Motor neuron (in vitro differentiated cells): Measurements from ENCODE around the gene KLHL7. TPM values are rescaled to one million over a fixed set of nuclear protein-coding genes. Genes with fewer than 3 reads are reported as not detected.
A peak's percentile ranks its signal among the peaks of the same experiment; 100 is the strongest.
"Not testable (repeated sequence)": the region's sequence is repeated elsewhere in the genome, so short reads cannot be mapped to it uniquely, and the experiment has no call there.

ENCODE experiments used
- ATAC-seq, 8 experiments: fragments of 200-7000 bp; cut with Tn5 transposase; replicated peaks in 6 of 8; 2 replicates each; pipeline ENCODE4 v1.8.0; 2021; ENCODE audit warnings: mild to moderate bottlenecking in 8 of 8, moderate library complexity in 8 of 8
- H3K27ac ChIP-seq, 2 donors: fragments of 250-450 bp; sonication (Bioruptor Pico); 2 replicates each; pipeline ENCODE4 v1.9.0; 2021; ENCODE audit warnings: antibody characterized with exemption in 2 of 2, mild to moderate bottlenecking in 2 of 2, moderate library complexity in 1 of 2
- H3K4me1 ChIP-seq, 2 donors: fragments of 250-450 bp; sonication (Bioruptor Pico); replicated peaks in 1 of 2; 2 replicates each; pipeline ENCODE4 v1.6.1; 2021; ENCODE audit warnings: antibody characterized with exemption in 2 of 2, mild to moderate bottlenecking in 2 of 2, moderate library complexity in 1 of 2
- H3K4me3 ChIP-seq, 5 donors: fragments of 250-450 bp; sonication (Bioruptor Pico); 2 replicates each; pipeline ENCODE4 v1.9.0; 2021; ENCODE audit warnings: antibody characterized with exemption in 5 of 5, mild to moderate bottlenecking in 5 of 5, moderate library complexity in 4 of 5
- WGBS, 10 experiments: fragments of 450-650 bp; shearing (Covaris generic); methylation state at CpG; one replicate each; pipeline ENCODE4 v1.0.0; 2022; 5-methylcytosine and 5-hydroxymethylcytosine counted together
- in situ Hi-C, 9 experiments: fragments of 400-800 bp; cut with MboI; loops; one replicate each; pipeline ENCODE4 v1.15.0; 2021; ENCODE audit warnings: low sequenced_read_pairs in 9 of 9, low pct_unique_long_range_greater_than_20kb in 2 of 9; ENCODE audit not compliant: unreplicated experiment in 9 of 9
- total RNA-seq, 8 experiments: library from RNA; unstranded; fragments of 300-600 nt; gene quantifications; 2 replicates each; pipeline versions ENCODE4 v1.2.3 to v1.2.4, GENCODE V29; 2022

Gene KLHL7
- total RNA-seq, 8 experiments from 2014 or later: 26.7 to 82.5 (median 56.7) TPM

GRCh38 chr7:23164846-23165245, 59.3 kb downstream of the KLHL7 start:
- in situ Hi-C loops: no loop called here
- Histone ChIP-seq H3K27ac (no peak overlapping the region), H3K4me1 (no peaks in the 10 kb centered on the region), H3K4me3 (no peak overlapping the region)
- no peak for ATAC-seq
- 80 to 100% (median 97%) methylated on average over 1 to 3 of the region's 3 CpGs; no CpG with 5 or more reads in 2 of the 10 experiments for WGBS, 10 experiments

DNA sequence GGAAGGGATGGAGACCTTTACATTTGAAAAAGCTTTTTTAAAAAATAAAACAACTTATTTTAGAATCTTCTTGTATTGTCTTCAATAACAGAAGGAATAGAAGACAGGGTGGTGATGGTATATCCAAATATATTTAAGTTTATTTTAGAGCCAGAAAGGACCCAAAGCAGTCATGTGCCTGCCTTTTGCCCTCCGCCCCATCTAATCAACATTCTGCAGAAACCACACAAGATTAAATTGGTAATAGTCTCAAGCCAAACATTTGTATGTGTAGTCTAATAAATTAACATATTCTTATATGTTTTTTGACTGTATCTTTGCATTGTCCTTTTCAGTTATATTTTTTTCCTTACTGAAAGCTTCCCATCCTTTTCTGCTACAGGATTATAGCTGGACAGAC, 59.7 kb downstream of the KLHL7 start:
- Histone ChIP-seq H3K4me1 (no peaks in the 10 kb centered on the region), H3K4me3 (no peak overlapping the region), H3K27ac (no peak overlapping the region)
- ATAC-seq: no peak
- in situ Hi-C loops: no loop called here
- 50 to 100% (median 100%) methylated on average over 1 of the region's 1 CpG; no CpG with 5 or more reads in 3 of the 10 experiments for WGBS, 10 experiments

GRCh38 chr7:23167691-23168090, 62.1 kb downstream of the KLHL7 start:
- Histone ChIP-seq H3K4me1 (no peaks in the 10 kb centered on the region), H3K4me3 (no peak overlapping the region), H3K27ac (no peak overlapping the region)
- WGBS, 10 experiments: 67 to 100% (median 95%) methylated on average over 1 to 5 of the region's 5 CpGs
- no peak for ATAC-seq
- in situ Hi-C loops: no loop called here

DNA sequence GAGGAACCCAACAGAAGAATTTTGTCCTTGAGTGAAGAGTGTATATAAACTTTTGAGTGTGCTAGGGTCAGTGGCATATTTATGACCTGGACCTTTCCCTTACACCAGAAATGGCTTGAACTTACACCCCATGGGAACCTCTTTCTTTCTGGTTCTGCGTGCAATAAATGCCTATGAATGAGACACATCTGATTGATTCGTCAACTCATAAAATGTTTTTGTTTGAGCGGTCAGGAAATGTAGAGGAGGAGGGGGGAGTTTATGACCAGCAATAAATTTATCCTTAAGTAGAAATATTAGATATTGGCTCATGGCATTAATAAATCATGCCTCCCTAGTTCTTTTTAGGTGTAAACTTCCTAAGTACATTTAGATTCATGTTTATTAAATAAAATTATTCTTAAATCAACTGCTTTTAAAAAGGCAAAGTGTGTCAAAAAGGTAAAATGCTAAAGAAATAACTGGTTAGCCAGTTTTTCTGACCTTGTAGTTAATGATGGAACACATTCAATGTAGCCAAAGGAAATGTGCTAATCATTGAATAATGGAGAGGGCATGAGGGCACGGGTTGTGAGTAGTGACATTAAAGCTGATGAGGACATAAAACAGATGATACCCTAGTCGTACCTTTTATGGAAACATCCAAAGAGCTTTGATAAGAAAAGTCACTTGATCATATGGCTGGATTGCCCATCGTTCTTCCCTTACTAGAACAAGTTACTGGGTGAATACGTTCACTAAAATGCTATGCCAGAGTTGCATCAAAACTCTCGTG, 62.7 kb downstream of the KLHL7 start:
- no peak for ATAC-seq
- H3K27ac ChIP-seq: no peak overlapping the region
- no peaks in the 10 kb centered on the region for H3K4me1 ChIP-seq
- no peak overlapping the region for H3K4me3 ChIP-seq
- WGBS, 10 experiments: 64 to 95% (median 86%) methylated on average over 1 to 8 of the region's 8 CpGs; no CpG with 5 or more reads in 1 of the 10 experiments
- in situ Hi-C loops: no loop called here

GRCh38 chr7:23175938-23176337, 70.4 kb downstream of the KLHL7 start:
- in situ Hi-C loops: no loop called here
- Histone ChIP-seq H3K4me1 (no peaks in the 10 kb centered on the region), H3K4me3 (no peak overlapping the region), H3K27ac (no peak overlapping the region)
- no peak for ATAC-seq
- WGBS, 10 experiments: 60 to 100% (median 82%) methylated on average over 1 to 2 of the region's 2 CpGs; no CpG with 5 or more reads in 2 of the 10 experiments

DNA sequence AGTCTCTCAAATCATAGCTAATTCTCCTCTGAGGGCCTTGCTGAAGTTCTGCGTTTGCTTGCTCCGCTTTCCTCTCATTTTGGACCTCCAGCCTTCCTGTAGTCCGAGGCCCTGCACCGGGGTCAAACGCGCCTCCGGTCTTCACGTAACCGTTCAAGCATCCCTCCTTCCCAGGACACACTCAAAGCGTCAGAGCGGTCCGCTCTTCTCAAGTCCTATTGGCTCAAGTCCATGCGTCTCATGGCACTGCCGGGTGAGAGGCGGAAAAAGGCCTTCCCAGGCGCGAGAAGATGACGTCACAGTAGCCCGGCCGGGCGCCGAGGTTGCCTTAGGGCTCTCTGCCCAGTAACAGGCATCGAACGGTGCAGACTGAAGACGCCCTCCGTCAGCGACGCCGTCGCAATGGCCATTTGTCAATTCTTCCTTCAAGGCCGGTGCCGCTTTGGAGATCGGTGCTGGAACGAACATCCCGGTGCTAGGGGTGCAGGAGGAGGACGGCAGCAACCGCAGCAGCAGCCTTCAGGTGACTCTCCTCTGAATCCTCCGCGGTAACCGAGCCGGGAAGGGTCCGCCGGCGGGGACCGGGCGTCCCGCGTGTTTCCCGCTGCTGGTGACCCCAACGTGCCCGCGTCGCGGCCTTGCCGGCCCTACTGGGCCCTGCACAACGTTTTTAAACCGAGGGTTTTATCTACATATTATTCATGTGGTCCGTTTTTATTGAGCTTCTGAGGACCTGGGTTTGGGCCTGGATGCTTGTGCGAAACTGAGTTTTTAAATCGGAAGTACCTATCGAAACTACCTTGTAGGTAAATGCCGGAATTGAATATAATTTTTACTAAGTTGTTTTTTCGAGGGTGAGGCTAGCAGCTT, 76.3 kb downstream of the KLHL7 start, which contains the start of gene NUP42:
Gene NUP42, plus strand, starts transcription at position 365 of the 870 bp plus-strand sequence. Its CDS starts 38 bp downstream, at position 403.
- 0 to 3% (median 0%) methylated on average over 2 to 33 of the region's 63 CpGs for WGBS, 10 experiments
- in situ Hi-C loops: no loop called here
- Histone ChIP-seq H3K27ac (peak within 1 kb of the TSS; percentile 83 to 89), H3K4me3 (peak within 1 kb of the TSS; percentile 66 to 85 (median 78)), H3K4me1 (peaks cover 5 to 13% of the 10 kb centered on the region in 2 donors)
- ATAC-seq: peak; percentile 93 to 99 (median 98)

- in situ Hi-C loops: no loop called here
- H3K4me3 ChIP-seq: peak overlapping the region; percentile 66 to 85 (median 78)
- H3K4me1 ChIP-seq: peaks cover 5 to 13% of the 10 kb centered on the region in 2 donors
- 43 to 96% (median 84%) methylated on average over 1 to 18 of the region's 20 CpGs for WGBS, 10 experiments
- no peak for ATAC-seq
- no peak overlapping the region for H3K27ac ChIP-seq
Observed at GRCh38 chr7:23183279-23184012, 77.9 kb downstream of the KLHL7 start.

- Histone ChIP-seq H3K4me3 (no peak overlapping the region), H3K4me1 (peaks cover 5 to 13% of the 10 kb centered on the region in 2 donors), H3K27ac (no peak overlapping the region)
- WGBS, 10 experiments: 0 to 100% (median 87%) methylated on average over 1 of the region's 1 CpG; no CpG with 5 or more reads in 2 of the 10 experiments
- ATAC-seq: no peak
- in situ Hi-C loops: no loop called here
Observed at GRCh38 chr7:23184291-23184690, 78.7 kb downstream of the KLHL7 start.

DNA sequence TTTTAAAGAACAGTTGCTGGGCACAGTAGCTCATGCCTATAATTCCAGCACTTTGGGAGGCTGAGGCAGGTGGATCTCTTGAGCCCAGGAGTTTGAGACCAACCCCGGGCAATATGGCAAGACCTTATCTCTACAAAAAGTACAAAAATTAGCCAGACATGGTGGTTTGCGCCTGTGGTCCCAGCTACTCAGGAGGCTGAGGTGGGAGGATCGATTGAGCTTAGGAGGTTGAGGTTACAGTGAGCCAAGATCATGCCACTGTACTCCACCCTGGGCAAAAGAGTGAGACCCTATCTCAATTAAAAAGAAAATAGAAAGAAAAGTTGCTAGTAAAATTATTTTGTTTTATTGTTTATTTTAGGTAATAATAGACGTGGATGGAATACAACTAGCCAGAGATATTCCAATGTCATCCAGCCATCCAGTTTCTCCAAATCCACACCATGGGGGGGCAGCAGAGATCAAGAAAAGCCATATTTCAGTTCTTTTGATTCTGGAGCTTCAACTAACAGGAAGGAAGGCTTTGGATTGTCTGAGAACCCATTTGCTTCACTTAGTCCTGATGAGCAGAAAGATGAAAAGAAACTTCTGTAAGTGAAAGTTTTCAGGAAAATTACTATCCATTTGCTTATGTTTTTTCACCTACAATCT, 79.2 kb downstream of the KLHL7 start:
- no peak overlapping the region for H3K27ac ChIP-seq
- no peak overlapping the region for H3K4me3 ChIP-seq
- ATAC-seq: peak in 2 of 8 experiments; percentile 2 to 5
- 0 to 100% (median 70%) methylated on average over 1 to 4 of the region's 4 CpGs; no CpG with 5 or more reads in 2 of the 10 experiments for WGBS, 10 experiments
- H3K4me1 ChIP-seq: peaks cover 5 to 13% of the 10 kb centered on the region in 2 donors
- in situ Hi-C loops: no loop called here

DNA sequence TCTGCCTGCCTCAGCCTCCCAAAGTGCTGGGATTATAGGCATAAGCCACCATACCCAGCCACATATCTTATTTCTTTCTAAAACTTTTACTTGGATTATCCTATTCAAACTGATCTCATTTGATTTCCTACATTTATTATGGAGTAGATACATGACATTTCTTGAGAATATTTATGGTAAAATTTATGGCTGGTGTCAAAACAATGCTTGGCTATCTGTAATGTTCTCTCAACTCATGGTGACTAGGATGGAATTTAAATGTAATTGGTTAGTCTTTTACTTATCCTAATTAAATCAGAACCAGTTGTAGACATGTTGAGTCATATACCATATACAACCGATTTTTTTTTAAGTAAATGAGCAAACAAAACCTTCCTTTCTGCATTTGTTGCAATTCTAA, 80.4 kb downstream of the KLHL7 start:
- in situ Hi-C loops: no loop called here
- Histone ChIP-seq H3K27ac (no peak overlapping the region), H3K4me1 (peaks cover 5 to 13% of the 10 kb centered on the region in 2 donors), H3K4me3 (no peak overlapping the region)
- ATAC-seq: no peak
- WGBS, 10 experiments: 0 to 100% (median 17%) methylated on average over 1 of the region's 1 CpG; no CpG with 5 or more reads in 3 of the 10 experiments

GRCh38 chr7:23191022-23191421, 85.4 kb downstream of the KLHL7 start:
- H3K4me1 ChIP-seq: no peaks in the 10 kb centered on the region
- no peak overlapping the region for H3K27ac ChIP-seq
- no peak overlapping the region for H3K4me3 ChIP-seq
- peak in 2 of 8 experiments; percentile 27 to 55 for ATAC-seq
- in situ Hi-C loops: loop anchor here in 1 of 9 experiments (10.0 kb wide), 1 partner anchor 54 kb away; the partner anchor contains the start of gene GPNMB
- WGBS, 10 experiments: 86 to 100% (median 100%) methylated on average over 1 to 2 of the region's 2 CpGs; no CpG with 5 or more reads in 3 of the 10 experiments

GRCh38 chr7:23193650-23194227, 88.2 kb downstream of the KLHL7 start:
- ATAC-seq: not testable (repeated sequence)

More at GRCh38 chr7:23193650-23194227, 88.2 kb downstream of the KLHL7 start:
- WGBS, 10 experiments: 100% methylated on average over 1 of the region's 27 CpGs; no CpG with 5 or more reads in 7 of the 10 experiments
- not testable (repeated sequence) for H3K4me3 ChIP-seq, H3K27ac ChIP-seq, H3K4me1 ChIP-seq
- in situ Hi-C loops: loop anchor here in 1 of 9 experiments (10.0 kb wide), 1 partner anchor 51 kb away; the partner anchor contains the start of gene GPNMB
